Activated naive CD8-positive, alpha-beta T cell treated with anti-CD3 and anti-CD28 coated beads, Interleukin-2, amount 10 ng/mL, durations not matched to agents 7 days and 5 days (primary cell): ENCODE measurements around the gene CSNK2A2. TPM values are rescaled to one million over a fixed set of nuclear protein-coding genes. Genes with fewer than 3 reads are reported as not detected.

Experiments
- ATAC-seq: fragments of 150-1000 bp; cut with Tn5 transposase; one replicate; pipeline ENCODE4 v1.10.0; 2021; ENCODE audit warnings: low read depth, moderate library complexity
- POLR2A ChIA-PET: fragments of 350-600 bp; sonication (Branson Sonifier 250); formaldehyde crosslinking; loops from one replicate; lab custom pipeline; 2021; ENCODE audit warnings: antibody characterized with exemption; lab: Charles Lee
- DNase-seq: peaks from one replicate; pipeline ENCODE4 v3.0.0; 2021
- H3K27ac Mint-ChIP-seq: one replicate; pipeline ENCODE4 v1.8.0; 2022; ENCODE audit warnings: mild to moderate bottlenecking, mixed read lengths
- H3K27me3 Mint-ChIP-seq: one replicate; pipeline ENCODE4 v1.8.0; 2022; ENCODE audit warnings: mild to moderate bottlenecking, moderate library complexity, mixed read lengths
- H3K36me3 Mint-ChIP-seq: one replicate; pipeline ENCODE4 v1.8.0; 2021; ENCODE audit warnings: mild to moderate bottlenecking, mixed read lengths
- H3K4me1 Mint-ChIP-seq: one replicate; pipeline ENCODE4 v1.8.0; 2021; ENCODE audit warnings: mixed read lengths
- H3K4me3 Mint-ChIP-seq: one replicate; pipeline ENCODE4 v1.8.0; 2022; ENCODE audit warnings: mild to moderate bottlenecking, moderate library complexity, mixed read lengths
- H3K9me3 Mint-ChIP-seq: one replicate; pipeline ENCODE4 v1.8.0; 2021; ENCODE audit warnings: mixed read lengths
- total RNA-seq, 2 experiments: library from RNA; stranded (reverse); gene quantifications; one replicate each; pipeline ENCODE4 v1.2.3, GENCODE V29; 2021

CSNK2A2 gene
- total RNA-seq, 2 experiments from 2014 or later: 64.2 to 67.7 TPM

GRCh38 chr16:58124601-58124915 lies 73.3 kb downstream of the CSNK2A2 start:
- Mint-ChIP-seq H3K36me3 (peaks cover 6% of the 10 kb centered on the region), H3K9me3 (no peaks in the 10 kb centered on the region), H3K27me3 (no peaks in the 10 kb centered on the region), H3K27ac (no peak overlapping the region), H3K4me1 (peaks cover 50% of the 10 kb centered on the region), H3K4me3 (no peak overlapping the region)
- ATAC-seq: no peak
- DNase-seq: no peak
- POLR2A ChIA-PET: no interaction called here

- Mint-ChIP-seq H3K27me3 (no peaks in the 10 kb centered on the region), H3K27ac (peak overlapping the region; percentile 5), H3K4me1 (peaks cover 50% of the 10 kb centered on the region), H3K9me3 (no peaks in the 10 kb centered on the region), H3K36me3 (peaks cover 4% of the 10 kb centered on the region), H3K4me3 (peak overlapping the region; percentile 7)
- POLR2A ChIA-PET: no interaction called here
- DNase-seq (no peak), ATAC-seq (no peak)
These were observed 73.9 kb downstream of the CSNK2A2 start for GRCh38 chr16:58123896-58124600.

GRCh38 chr16:58121132-58121531 lies 76.8 kb downstream of the CSNK2A2 start:
- Mint-ChIP-seq H3K4me1 (peaks cover 30% of the 10 kb centered on the region), H3K36me3 (peaks cover 4% of the 10 kb centered on the region), H3K27me3 (no peaks in the 10 kb centered on the region), H3K9me3 (no peaks in the 10 kb centered on the region), H3K4me3 (no peak overlapping the region), H3K27ac (no peak overlapping the region)
- DNase-seq (no peak), ATAC-seq (no peak)
- POLR2A ChIA-PET: interaction anchor here (1.2 to 1.3 kb wide), 2 partner anchors 8 to 11 kb away, joined by 4 read pairs; partner anchors contain the start of gene CFAP20

GRCh38 chr16:58120234-58120633 lies 77.7 kb downstream of the CSNK2A2 start:
- POLR2A ChIA-PET: no interaction called here
- DNase-seq (no peak), ATAC-seq (no peak)
- Mint-ChIP-seq H3K36me3 (peaks cover 5% of the 10 kb centered on the region), H3K9me3 (no peaks in the 10 kb centered on the region), H3K27ac (no peak overlapping the region), H3K4me3 (no peak overlapping the region), H3K27me3 (no peaks in the 10 kb centered on the region), H3K4me1 (peaks cover 25% of the 10 kb centered on the region)

- no peak for DNase-seq
- Mint-ChIP-seq H3K27me3 (no peaks in the 10 kb centered on the region), H3K4me3 (no peak overlapping the region), H3K27ac (no peak overlapping the region), H3K4me1 (peaks cover 22% of the 10 kb centered on the region), H3K9me3 (no peaks in the 10 kb centered on the region), H3K36me3 (peaks cover 11% of the 10 kb centered on the region)
- ATAC-seq: no peak
- POLR2A ChIA-PET: no interaction called here
These were observed 78.4 kb downstream of the CSNK2A2 start for GRCh38 chr16:58119509-58119845.

GRCh38 chr16:58118801-58119508 lies 79.0 kb downstream of the CSNK2A2 start:
- Mint-ChIP-seq H3K4me3 (no peak overlapping the region), H3K27me3 (no peaks in the 10 kb centered on the region), H3K4me1 (peaks cover 17% of the 10 kb centered on the region), H3K9me3 (no peaks in the 10 kb centered on the region), H3K36me3 (peaks cover 13% of the 10 kb centered on the region), H3K27ac (no peak overlapping the region)
- ATAC-seq (no peak), DNase-seq (no peak)
- POLR2A ChIA-PET: no interaction called here

- H3K27ac Mint-ChIP-seq: no peak overlapping the region
- H3K9me3 Mint-ChIP-seq: no peaks in the 10 kb centered on the region
- no peak overlapping the region for H3K4me3 Mint-ChIP-seq
- ATAC-seq: no peak
- H3K4me1 Mint-ChIP-seq: peaks cover 8% of the 10 kb centered on the region
- H3K36me3 Mint-ChIP-seq: peaks cover 26% of the 10 kb centered on the region
- POLR2A ChIA-PET: interaction anchor here (1.7 kb wide), 1 partner anchor 12 kb away, joined by 4 read pairs; the partner anchor contains the start of gene CFAP20
- no peak for DNase-seq
- no peaks in the 10 kb centered on the region for H3K27me3 Mint-ChIP-seq
These were observed 81.4 kb downstream of the CSNK2A2 start for GRCh38 chr16:58116529-58116928.

GRCh38 chr16:58116081-58116480 lies 81.8 kb downstream of the CSNK2A2 start:
- H3K9me3 Mint-ChIP-seq: no peaks in the 10 kb centered on the region
- no peak overlapping the region for H3K4me3 Mint-ChIP-seq
- H3K36me3 Mint-ChIP-seq: peaks cover 26% of the 10 kb centered on the region
- peaks cover 7% of the 10 kb centered on the region for H3K4me1 Mint-ChIP-seq
- POLR2A ChIA-PET: interaction anchor here (1.7 kb wide), 1 partner anchor 13 kb away, joined by 4 read pairs; the partner anchor contains the start of gene CFAP20
- DNase-seq: no peak
- no peak overlapping the region for H3K27ac Mint-ChIP-seq
- no peaks in the 10 kb centered on the region for H3K27me3 Mint-ChIP-seq
- no peak for ATAC-seq

- peaks cover 5% of the 10 kb centered on the region for H3K4me1 Mint-ChIP-seq
- H3K27me3 Mint-ChIP-seq: no peaks in the 10 kb centered on the region
- DNase-seq (no peak), ATAC-seq (no peak)
- no peaks in the 10 kb centered on the region for H3K9me3 Mint-ChIP-seq
- no peak overlapping the region for H3K4me3 Mint-ChIP-seq
- H3K36me3 Mint-ChIP-seq: peaks cover 25% of the 10 kb centered on the region
- POLR2A ChIA-PET: no interaction called here
- no peak overlapping the region for H3K27ac Mint-ChIP-seq
These were observed 82.8 kb downstream of the CSNK2A2 start for GRCh38 chr16:58114827-58115825.

GRCh38 chr16:58111302-58111627 lies 86.6 kb downstream of the CSNK2A2 start:
- POLR2A ChIA-PET: no interaction called here
- no peaks in the 10 kb centered on the region for H3K4me1 Mint-ChIP-seq
- H3K27ac Mint-ChIP-seq: no peak overlapping the region
- no peak for ATAC-seq
- H3K9me3 Mint-ChIP-seq: no peaks in the 10 kb centered on the region
- H3K36me3 Mint-ChIP-seq: peaks cover 25% of the 10 kb centered on the region
- no peaks in the 10 kb centered on the region for H3K27me3 Mint-ChIP-seq
- no peak for DNase-seq
- no peak overlapping the region for H3K4me3 Mint-ChIP-seq

GRCh38 chr16:58110571-58111301 lies 87.2 kb downstream of the CSNK2A2 start:
- POLR2A ChIA-PET: interaction anchor here (1.5 kb wide), 1 partner anchor 11 kb away, joined by 4 read pairs; no protein-coding TSS in a partner anchor

GRCh38 chr16:58109881-58110280 lies 88.0 kb downstream of the CSNK2A2 start:
- Mint-ChIP-seq H3K4me3 (no peak overlapping the region), H3K27ac (no peak overlapping the region), H3K36me3 (peaks cover 19% of the 10 kb centered on the region), H3K27me3 (no peaks in the 10 kb centered on the region), H3K4me1 (peaks cover 2% of the 10 kb centered on the region), H3K9me3 (no peaks in the 10 kb centered on the region)
- ATAC-seq (no peak), DNase-seq (no peak)
- POLR2A ChIA-PET: interaction anchor here (1.0 to 1.5 kb wide), 2 partner anchors 11 to 20 kb away, joined by 3 to 4 read pairs; no protein-coding TSS in a partner anchor

More at GRCh38 chr16:58110571-58111301, 87.2 kb downstream of the CSNK2A2 start:
- peaks cover 25% of the 10 kb centered on the region for H3K36me3 Mint-ChIP-seq
- no peak for DNase-seq
- no peak overlapping the region for H3K4me3 Mint-ChIP-seq
- no peak for ATAC-seq
- H3K27me3 Mint-ChIP-seq: no peaks in the 10 kb centered on the region
- no peak overlapping the region for H3K27ac Mint-ChIP-seq
- no peaks in the 10 kb centered on the region for H3K4me1 Mint-ChIP-seq
- no peaks in the 10 kb centered on the region for H3K9me3 Mint-ChIP-seq
